Adrenal gland (tissue), 12 donors: Measurements from ENCODE around the gene MROH2A. TPM values are rescaled to one million over a fixed set of nuclear protein-coding genes. Genes with fewer than 3 reads are reported as not detected.
A peak's percentile ranks its signal among the peaks of the same experiment; 100 is the strongest.

Experiments
- DNase-seq, 7 donors: peaks; one replicate each; pipeline ENCODE4 v3.0.0-alpha.2; 2019 to 2020
- H3K27ac ChIP-seq, 5 donors: fragments of 200-600 bp; sonication (generic) in 4 of 5; 1 replicate in 3 of 5; 2 replicates in 2 of 5; pipeline versions ENCODE4 v1.5.1 to v1.8.0; 2016 to 2020; ENCODE audit warnings: mild to moderate bottlenecking in 1 of 5
- H3K27me3 ChIP-seq: fragments of 200-600 bp; 2 replicates; pipeline ENCODE4 v1.8.0; 2021
- H3K36me3 ChIP-seq, 2 donors: fragments of 200-600 bp; replicated peaks in 1 of 2; 1 replicate in 1 of 2; 2 replicates in 1 of 2; pipeline versions ENCODE4 v1.5.1 to v1.8.0; 2018 to 2022
- H3K4me1 ChIP-seq, 2 donors: fragments of 200-600 bp; replicated peaks in 1 of 2; 1 replicate in 1 of 2; 2 replicates in 1 of 2; pipeline versions ENCODE4 v1.5.1 to v1.8.0; 2018 to 2021
- H3K4me3 ChIP-seq, 4 donors: fragments of 200-600 bp; sonication (generic) in 3 of 4; one replicate each; pipeline ENCODE4 v1.5.1; 2016 to 2018
- H3K9me3 ChIP-seq, 3 donors: fragments of 200-600 bp; sonication (generic) in 1 of 3; replicated peaks in 1 of 3; 1 replicate in 2 of 3; 2 replicates in 1 of 3; pipeline versions ENCODE4 v1.5.1 to v1.8.0; 2016 to 2021
- POLR2A ChIP-seq, 2 donors: fragments of 450-650 bp; IDR thresholded peaks; one replicate each; pipeline ENCODE4 v1.6.1; 2017; ENCODE audit warnings: antibody characterized with exemption in 2 of 2, mild to moderate bottlenecking in 2 of 2, moderate library complexity in 1 of 2
- WGBS, 4 donors: extraction: QIAGEN DNeasy Blood & Tissue Kit in 2 of 4; methylation state at CpG; one replicate each; pipeline versions ENCODE4 v1.1.5 to v1.1.7; 2013 to 2017; 5-methylcytosine and 5-hydroxymethylcytosine counted together
- intact Hi-C, 2 donors: fragments of 100-400 bp; cut with DNase I; formaldehyde crosslinking; loops; one replicate each; pipeline versions ENCODE4 v1.14.1 to v1.15.0; 2022 to 2023
- polyA plus RNA-seq, 3 donors: library from polyadenylated mRNA; stranded (reverse); fragments of 200-250 nt in 2 of 3; fragments of 350-450 nt in 1 of 3; fragmentation: Illumina TruSeq in 1 of 3; extraction: RNeasy Lipid Tissue Mini Kit (QIAGEN cat#74804) in 1 of 3; gene quantifications; one replicate each; pipeline ENCODE4 v1.2.3, GENCODE V29; 2013 to 2014
- total RNA-seq, 9 donors: library from RNA; depleted of rRNA in 4 of 9; stranded (reverse); fragments of >200 nt in 4 of 9; fragments of 120-200 nt in 1 of 9; fragmentation: NEBNext Ultra II Directional in 1 of 9; extraction: Animal tissue kit (Norgen Biotek cat#: 25700) in 1 of 9; gene quantifications; one replicate each; pipeline versions ENCODE4 v1.1.0 to v1.2.4, GENCODE V29; 2013 to 2023
- TF ChIP-seq, protein P1 (sequence below), 6 experiments: fragments of 450-650 bp in 4 of 6; fragments of 200-600 bp in 2 of 6; sonication (generic) in 1 of 6; IDR thresholded peaks; 1 replicate in 5 of 6; 2 replicates in 1 of 6; pipeline versions ENCODE4 v1.5.1 to v1.8.0; 2016 to 2021; ENCODE audit warnings: antibody characterized with exemption in 6 of 6, mild to moderate bottlenecking in 2 of 6, moderate library complexity in 1 of 6
- donor health status: healthy with polysubstance abuse.
- donor health status: Bipolar disorder and iron deficiency.
- donor health status: DM: yes; HTN: yes; CAD: no.
- donor health status: DM: no; HTN: no; CAD: no.
- donor health status: DM: no; HTN: no; CAD: no.
- donor health status: DM: yes; HTN: yes; CAD: no.

The MROH2A gene
- total and polyA plus RNA-seq, 12 donors, result 0.13 TPM; not detected in 11

DNA sequence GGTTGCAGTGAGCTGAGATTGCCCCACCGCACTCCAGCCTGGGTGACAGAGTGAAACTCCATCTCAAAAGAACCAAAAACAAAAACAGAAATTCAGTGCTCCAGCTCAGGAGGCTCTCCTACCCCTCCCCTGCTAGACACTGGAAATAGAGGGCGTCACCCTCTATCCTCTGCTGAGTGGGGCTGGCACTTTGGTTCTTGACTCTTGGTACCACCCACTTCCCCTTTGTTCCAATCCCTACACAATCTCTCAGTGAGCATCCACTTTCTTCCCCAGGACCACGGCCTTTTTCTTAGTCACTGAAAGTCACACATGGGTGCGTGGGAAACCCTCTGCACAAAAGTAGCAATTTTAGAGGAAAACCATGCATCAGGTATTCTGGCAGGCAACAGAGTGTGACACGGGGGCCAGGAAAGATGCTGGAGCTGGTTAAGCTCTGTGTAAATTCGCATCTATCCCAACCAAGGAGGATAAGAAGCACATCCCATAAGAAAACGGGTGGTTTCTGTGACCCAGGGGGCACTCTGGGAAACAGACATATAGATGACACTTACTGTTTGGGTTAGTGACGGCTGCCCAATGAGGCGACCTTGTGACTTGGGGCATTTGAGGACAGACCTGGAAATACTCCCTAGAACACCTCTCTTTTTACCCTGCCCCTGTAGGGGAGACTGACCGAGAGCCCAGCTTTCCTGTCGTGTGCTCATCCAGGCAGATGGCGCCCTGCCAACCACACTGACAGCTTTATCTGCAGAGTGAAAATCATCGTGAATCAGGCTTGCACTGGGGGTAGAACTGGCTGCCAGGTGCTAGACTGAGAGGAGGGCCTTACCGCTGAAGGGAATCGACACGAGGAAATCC lies 68.5 kb downstream of the MROH2A start:
- no peak overlapping the region for H3K27ac ChIP-seq
- no peaks in the 10 kb centered on the region for H3K27me3 ChIP-seq
- intact Hi-C loops, result no loop called here
- no peaks in the 10 kb centered on the region for H3K36me3 ChIP-seq
- H3K9me3 ChIP-seq, result no peaks in the 10 kb centered on the region
- H3K4me3 ChIP-seq, result no peak overlapping the region
- H3K4me1 ChIP-seq, result no peaks in the 10 kb centered on the region
- TF ChIP-seq, protein P1, sequence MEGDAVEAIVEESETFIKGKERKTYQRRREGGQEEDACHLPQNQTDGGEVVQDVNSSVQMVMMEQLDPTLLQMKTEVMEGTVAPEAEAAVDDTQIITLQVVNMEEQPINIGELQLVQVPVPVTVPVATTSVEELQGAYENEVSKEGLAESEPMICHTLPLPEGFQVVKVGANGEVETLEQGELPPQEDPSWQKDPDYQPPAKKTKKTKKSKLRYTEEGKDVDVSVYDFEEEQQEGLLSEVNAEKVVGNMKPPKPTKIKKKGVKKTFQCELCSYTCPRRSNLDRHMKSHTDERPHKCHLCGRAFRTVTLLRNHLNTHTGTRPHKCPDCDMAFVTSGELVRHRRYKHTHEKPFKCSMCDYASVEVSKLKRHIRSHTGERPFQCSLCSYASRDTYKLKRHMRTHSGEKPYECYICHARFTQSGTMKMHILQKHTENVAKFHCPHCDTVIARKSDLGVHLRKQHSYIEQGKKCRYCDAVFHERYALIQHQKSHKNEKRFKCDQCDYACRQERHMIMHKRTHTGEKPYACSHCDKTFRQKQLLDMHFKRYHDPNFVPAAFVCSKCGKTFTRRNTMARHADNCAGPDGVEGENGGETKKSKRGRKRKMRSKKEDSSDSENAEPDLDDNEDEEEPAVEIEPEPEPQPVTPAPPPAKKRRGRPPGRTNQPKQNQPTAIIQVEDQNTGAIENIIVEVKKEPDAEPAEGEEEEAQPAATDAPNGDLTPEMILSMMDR (IDR thresholded peaks at IDR 0.05), result no peak
- TF ChIP-seq POLR2A (IDR thresholded peaks at IDR 0.05), result no peak
- DNase-seq, result peak in 4 of 7 donors; percentile 20 to 69 (median 48)
- 80 to 88% (median 83%) methylated on average over 15 to 16 of the region's 16 CpGs for WGBS, 4 donors

DNA sequence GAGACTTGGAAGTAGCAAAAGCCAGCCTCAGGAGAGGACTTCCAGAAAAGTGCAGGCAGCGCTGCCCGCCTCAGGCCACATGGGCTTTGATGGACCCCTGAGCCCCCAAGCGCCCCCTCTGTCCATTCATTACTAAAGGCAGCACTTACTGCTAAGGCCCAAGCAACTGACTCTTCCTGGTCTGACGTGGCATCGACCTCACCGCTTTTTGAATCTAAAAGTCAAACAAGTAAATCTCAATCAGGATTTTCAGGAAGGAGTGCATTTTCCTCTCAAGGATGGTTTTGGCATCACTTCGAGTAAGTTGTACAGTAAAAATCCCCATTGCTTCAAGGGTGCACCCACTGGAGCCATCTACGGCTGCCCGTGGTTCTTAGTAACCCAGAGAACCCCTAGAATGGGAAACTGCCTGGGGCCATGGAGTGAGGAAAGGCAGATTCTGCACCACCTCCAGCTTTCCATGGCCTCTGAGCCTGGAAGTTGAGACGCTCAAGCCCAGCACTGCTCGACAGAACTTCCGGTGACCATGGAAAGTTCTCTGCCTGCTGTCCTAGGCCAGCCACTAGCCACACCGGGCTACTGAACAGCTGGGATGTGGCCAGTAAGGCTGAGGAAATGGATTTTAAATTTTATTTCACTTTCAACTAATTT lies 69.2 kb downstream of the MROH2A start:
- Histone ChIP-seq H3K9me3 (no peaks in the 10 kb centered on the region), H3K4me1 (no peaks in the 10 kb centered on the region), H3K36me3 (no peaks in the 10 kb centered on the region), H3K4me3 (no peak overlapping the region), H3K27me3 (no peaks in the 10 kb centered on the region), H3K27ac (no peak overlapping the region)
- DNase-seq, result no peak
- intact Hi-C loops, result no loop called here
- TF ChIP-seq, protein P1 (IDR thresholded peaks at IDR 0.05), result no peak
- TF ChIP-seq POLR2A (IDR thresholded peaks at IDR 0.05), result no peak
- 96 to 98% (median 97%) methylated on average over 11 to 13 of the region's 13 CpGs for WGBS, 4 donors

DNA sequence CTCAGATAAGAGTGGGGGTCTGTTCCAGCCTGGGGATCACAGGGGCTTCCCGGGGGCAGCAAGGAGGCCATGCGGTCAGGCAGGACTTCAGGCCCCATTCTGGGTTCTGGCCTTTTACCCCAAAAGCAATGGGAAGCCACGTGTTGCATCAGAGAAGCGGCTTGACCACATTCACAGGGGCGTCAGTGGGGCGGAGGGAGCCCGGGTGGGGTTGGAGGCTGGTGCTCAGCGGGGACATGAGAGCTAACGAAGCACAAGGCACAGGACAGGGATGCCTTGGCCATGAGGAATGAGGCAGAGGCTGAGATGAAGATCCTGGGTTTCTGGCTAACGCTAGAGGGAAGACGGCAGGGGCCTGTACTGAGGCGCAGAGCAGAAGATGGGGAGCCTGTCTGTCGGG lies 70.1 kb downstream of the MROH2A start:
- H3K27ac ChIP-seq, result no peak overlapping the region
- no peaks in the 10 kb centered on the region for H3K27me3 ChIP-seq
- DNase-seq, result no peak
- WGBS, 4 donors, result 92 to 94% (median 94%) methylated on average over 13 of the region's 13 CpGs
- H3K9me3 ChIP-seq, result no peaks in the 10 kb centered on the region
- intact Hi-C loops, result no loop called here
- no peak overlapping the region for H3K4me3 ChIP-seq
- H3K4me1 ChIP-seq, result no peaks in the 10 kb centered on the region
- no peak for TF ChIP-seq POLR2A (IDR thresholded peaks at IDR 0.05)
- TF ChIP-seq, protein P1 (IDR thresholded peaks at IDR 0.05), result no peak
- H3K36me3 ChIP-seq, result no peaks in the 10 kb centered on the region

DNA sequence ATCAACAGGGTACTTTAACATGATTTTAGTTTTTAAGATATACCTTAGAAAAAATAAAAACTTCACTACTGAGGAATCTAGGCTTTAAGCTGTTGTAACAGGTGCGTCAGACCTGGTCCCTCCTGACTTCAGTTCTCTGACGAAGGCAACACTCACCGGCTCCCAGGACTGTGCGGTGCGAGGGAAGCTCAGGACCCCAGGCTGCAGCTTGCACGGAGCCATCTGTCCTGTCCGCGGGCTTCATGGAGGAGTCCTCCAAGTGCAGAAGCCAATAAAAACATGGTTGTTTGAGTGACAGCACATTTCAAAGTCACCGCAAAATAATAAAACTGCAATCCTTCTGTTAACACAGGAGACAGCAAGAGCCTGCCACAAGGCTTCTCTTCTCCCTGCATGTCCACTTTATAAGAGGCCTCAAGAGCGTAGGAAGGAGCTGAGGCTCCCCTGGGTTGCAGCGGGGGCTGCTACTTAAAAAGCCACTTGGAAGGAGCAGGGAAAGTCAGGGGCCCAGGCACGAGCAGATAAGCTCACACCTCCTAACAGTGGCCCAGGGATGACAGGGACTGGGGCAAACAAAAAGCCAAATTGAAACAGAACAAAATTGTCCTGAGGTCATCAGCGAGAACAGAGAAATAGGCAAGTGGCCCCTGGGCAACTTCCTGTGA lies 71.6 kb downstream of the MROH2A start:
- no peaks in the 10 kb centered on the region for H3K27me3 ChIP-seq
- H3K4me3 ChIP-seq, result no peak overlapping the region
- peaks cover 0 to 10% of the 10 kb centered on the region in 2 donors for H3K4me1 ChIP-seq
- intact Hi-C loops, result no loop called here
- no peaks in the 10 kb centered on the region for H3K36me3 ChIP-seq
- no peak for DNase-seq
- 97 to 99% (median 98%) methylated on average over 13 of the region's 13 CpGs for WGBS, 4 donors
- no peak overlapping the region for H3K27ac ChIP-seq
- TF ChIP-seq POLR2A (IDR thresholded peaks at IDR 0.05), result no peak
- TF ChIP-seq, protein P1 (IDR thresholded peaks at IDR 0.05), result no peak
- H3K9me3 ChIP-seq, result no peaks in the 10 kb centered on the region
